ENCODE data around the gene P3H2.

The P3H2 gene

GRCh38 chr3:189945935-189946709 lies 174.6 kb downstream of the P3H2 start:
- DNase-seq (ENCODE audit: low spot score) = no peak

DNA sequence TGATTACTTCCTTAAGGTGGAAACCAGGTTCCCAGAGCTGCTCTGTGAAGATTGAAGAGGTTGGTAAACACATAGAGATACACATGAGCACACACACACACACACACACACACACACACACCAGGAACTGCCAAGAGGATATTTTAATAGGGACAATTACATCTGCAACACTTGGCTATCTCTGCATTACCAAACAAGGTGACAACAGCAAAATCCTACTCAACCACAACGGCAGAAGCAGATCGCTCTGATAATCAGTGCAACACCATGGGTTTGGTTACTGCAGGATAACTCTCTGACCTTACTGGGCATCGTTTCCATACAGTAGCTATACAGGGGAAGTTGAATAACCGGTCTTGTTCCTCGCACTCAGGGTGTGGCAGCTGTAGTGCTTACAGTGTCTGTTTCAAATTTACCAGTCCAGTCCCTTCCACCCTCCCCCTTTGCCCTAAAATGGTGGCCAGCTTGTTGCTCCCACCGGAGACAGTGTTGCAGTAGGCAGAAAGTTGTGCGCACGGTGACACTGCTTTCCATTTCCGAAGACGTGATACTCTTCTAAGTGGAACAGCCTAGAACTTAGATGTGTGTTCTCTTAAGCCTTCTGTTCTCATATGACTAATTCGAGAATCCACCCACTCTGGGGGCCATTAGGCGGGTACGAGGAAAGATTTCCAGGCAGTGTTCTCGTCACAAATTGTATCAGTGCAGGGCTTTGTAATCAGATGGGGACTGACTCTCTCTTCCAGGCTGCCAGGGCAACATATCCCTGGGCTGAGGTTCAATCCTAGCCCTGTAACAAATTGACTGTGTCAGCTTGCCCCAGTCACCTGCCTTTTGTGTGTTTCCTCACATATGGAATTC lies 176.2 kb downstream of the P3H2 start:
- no peak for DNase-seq (ENCODE audit: low spot score)

DNA sequence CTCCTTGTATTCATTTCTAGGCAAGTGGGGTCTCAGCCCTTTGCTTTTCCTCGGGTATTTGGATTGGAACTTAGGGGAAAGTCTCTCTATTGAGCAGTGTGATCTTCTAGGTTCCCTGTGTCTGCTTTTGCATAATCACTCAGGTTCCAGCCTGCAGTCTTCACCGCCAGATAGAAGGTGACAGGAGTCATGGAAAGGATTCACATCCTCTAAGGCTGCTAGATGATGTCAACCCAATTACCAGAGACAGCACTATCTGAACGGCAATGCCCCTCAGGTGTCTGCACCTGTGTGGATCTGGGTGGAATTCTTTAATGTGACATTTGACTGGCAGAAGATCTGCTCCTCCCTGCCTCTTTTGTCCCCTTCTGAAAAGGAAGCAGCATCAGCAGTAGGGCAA lies 177.7 kb downstream of the P3H2 start:
- DNase-seq (ENCODE audit: low spot score) = no peak

- no peak for DNase-seq (ENCODE audit: low spot score)
These were observed 179.0 kb downstream of the P3H2 start for GRCh38 chr3:189941679-189942078.

- no peak for DNase-seq (ENCODE audit: low spot score)
These were observed 179.6 kb downstream of the P3H2 start for GRCh38 chr3:189941125-189941524.

- DNase-seq (ENCODE audit: low spot score) = no peak
These were observed 183.2 kb downstream of the P3H2 start for GRCh38 chr3:189937302-189938127.

- no peak for DNase-seq (ENCODE audit: low spot score)
These were observed 184.3 kb downstream of the P3H2 start for GRCh38 chr3:189936201-189936945.

DNA sequence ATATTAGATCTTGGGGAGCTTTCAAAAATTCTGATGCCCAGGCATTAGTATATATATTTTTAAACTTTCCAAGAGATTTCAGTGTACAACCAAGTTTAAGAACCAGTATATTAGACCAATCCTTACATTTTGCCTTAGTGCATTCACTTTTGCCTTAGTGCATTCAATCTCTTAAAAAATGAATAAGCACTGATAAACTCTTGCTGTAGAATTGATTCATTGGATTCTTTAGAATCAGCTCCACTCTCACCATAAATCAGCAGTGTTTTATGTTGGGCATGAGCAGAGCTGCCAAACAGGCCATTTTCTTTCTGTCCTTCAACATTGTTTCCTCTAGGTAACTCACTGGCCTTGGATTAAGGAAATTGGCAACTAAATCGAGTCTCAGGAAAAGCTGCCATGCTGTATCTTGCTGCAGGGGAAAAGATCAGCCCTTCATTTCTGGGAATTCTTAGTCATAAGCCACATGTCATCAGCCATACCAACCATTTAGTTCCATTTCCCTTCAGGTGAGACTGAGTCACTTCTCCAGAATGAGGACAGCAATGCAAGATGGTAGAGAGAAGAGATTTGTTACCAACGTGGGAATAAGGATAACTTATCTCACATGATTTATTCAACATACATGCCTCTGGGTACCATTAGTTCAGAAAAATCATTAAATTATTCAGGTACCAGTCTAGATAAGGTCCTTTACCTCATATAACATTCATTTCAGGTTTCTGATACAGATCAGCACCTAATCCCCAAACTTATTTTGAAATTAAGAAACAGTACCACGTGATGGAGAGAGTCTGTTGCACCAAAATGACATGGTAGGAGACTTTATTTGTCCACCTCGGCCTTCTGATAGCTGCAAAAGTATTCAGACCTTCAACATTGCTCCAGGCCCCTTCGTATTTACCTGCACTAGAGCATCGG lies 192.5 kb downstream of the P3H2 start:
- DNase-seq (ENCODE audit: low spot score) = no peak

DNA sequence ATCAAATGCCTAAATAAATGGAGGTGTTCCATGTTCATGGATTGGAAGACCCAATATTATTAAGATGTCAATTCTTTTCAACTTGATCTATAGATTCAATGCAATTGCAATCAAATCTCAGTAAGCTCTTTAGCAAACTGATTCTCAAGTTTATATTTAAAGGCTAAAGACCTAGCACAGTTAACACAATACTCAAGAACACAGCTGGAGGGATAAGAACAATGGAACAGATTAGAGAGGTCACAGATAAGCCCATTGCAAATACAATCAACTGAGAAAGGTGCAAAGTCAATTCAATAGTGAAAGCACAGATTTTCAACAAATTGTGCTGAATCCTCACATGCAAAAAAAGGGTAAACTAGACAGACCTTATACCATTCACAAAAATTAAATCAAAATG lies 198.9 kb downstream of the P3H2 start:
- no peak for DNase-seq (ENCODE audit: low spot score)

GRCh38 chr3:189914799-189915198 lies 205.9 kb downstream of the P3H2 start:
- DNase-seq (ENCODE audit: low spot score) = no peak

GRCh38 chr3:189911001-189911400 lies 209.7 kb downstream of the P3H2 start:
- DNase-seq (ENCODE audit: low spot score) = no peak

DNA sequence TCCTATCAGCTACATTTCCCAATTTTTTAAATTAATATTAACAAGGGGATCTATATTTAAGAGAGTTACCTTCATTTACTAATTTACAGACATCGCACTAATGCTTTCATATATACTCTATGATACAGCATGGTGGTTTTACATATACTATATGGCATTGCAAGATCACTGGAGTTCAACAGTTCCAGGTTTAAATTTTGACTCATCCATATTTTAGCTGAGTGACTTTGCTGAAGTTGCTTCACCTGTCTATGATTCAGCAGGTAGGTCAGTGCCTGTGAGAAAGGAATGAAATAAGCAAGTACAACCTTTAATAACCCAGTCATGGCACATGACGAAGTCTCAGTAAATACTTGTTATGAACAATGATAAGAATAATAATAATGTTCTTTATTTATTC lies 211.1 kb downstream of the P3H2 start:
- DNase-seq (ENCODE audit: low spot score) = no peak

DNA sequence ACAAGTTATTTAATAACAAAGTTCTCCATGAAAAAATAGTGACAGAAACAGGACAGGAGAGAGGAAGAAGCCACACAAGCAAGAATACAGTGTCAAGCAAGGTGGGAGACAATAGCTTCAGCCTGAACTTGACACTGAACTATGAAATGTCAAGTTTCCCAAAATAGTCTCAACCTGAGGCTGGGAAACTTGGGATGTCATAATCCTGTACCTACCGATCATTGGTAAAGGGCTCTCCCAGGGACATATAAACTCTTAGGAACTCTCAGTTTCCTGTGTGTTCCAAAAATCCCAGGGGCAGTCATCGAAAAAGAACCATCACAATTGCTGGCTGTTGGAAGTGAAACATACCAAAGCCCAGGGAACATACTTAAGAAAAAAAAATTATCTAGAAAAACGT lies 211.6 kb downstream of the P3H2 start:
- DNase-seq (ENCODE audit: low spot score) = no peak

DNA sequence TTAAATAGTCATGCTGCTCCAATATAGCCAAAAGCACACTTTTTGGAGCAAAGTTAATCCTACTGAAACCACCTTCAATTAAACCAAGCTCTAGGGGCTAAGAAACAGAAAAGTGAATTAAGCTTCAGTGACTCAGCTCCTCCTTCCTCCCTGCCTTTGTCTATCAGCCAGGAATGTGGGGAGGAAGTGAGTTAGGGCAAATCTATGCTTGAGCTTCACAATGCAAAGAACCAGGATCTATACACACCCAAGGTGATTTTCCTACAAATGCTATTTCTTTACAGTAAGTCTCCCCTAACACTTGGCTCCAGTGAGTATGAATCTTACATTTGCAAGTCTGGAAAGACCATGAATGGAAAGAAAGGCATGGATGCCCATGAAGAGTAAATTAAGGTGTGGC lies 212.1 kb downstream of the P3H2 start:
- no peak for DNase-seq (ENCODE audit: low spot score)

- DNase-seq (ENCODE audit: low spot score) = no peak
These were observed 212.9 kb downstream of the P3H2 start for GRCh38 chr3:189907803-189908202.
